Neural cell (in vitro differentiated cells): ENCODE measurements around the gene FAF1.

Experiments
- EP300 ChIP-seq: fragments of 450-650 bp; conservative IDR thresholded peaks from 2 replicates; pipeline ENCODE4 v1.6.1; 2014; ENCODE audit warnings: antibody characterized with exemption, mild to moderate bottlenecking, moderate library complexity; ENCODE audit not compliant: poor library complexity, severe bottlenecking
- POLR2AphosphoS5 ChIP-seq: IDR thresholded peaks from 2 replicates; pipeline ENCODE4 v1.6.1; 2012
- SMC3 ChIP-seq: fragments of 450-650 bp; conservative IDR thresholded peaks from 2 replicates; pipeline ENCODE4 v1.6.1; 2014; ENCODE audit warnings: antibody characterized with exemption, mild to moderate bottlenecking, moderate library complexity; ENCODE audit not compliant: poor library complexity
- TF ChIP-seq, protein P1 (sequence below): fragments of 450-650 bp; IDR thresholded peaks from 2 replicates; pipeline ENCODE4 v1.5.1; 2014; ENCODE audit warnings: antibody characterized with exemption, mild to moderate bottlenecking, moderate library complexity; ENCODE audit not compliant: poor library complexity, severe bottlenecking
- TF ChIP-seq, protein P2 (sequence below): IDR thresholded peaks from 2 replicates; pipeline ENCODE4 v1.6.1; 2012; ENCODE audit warnings: borderline replicate concordance

DNA sequence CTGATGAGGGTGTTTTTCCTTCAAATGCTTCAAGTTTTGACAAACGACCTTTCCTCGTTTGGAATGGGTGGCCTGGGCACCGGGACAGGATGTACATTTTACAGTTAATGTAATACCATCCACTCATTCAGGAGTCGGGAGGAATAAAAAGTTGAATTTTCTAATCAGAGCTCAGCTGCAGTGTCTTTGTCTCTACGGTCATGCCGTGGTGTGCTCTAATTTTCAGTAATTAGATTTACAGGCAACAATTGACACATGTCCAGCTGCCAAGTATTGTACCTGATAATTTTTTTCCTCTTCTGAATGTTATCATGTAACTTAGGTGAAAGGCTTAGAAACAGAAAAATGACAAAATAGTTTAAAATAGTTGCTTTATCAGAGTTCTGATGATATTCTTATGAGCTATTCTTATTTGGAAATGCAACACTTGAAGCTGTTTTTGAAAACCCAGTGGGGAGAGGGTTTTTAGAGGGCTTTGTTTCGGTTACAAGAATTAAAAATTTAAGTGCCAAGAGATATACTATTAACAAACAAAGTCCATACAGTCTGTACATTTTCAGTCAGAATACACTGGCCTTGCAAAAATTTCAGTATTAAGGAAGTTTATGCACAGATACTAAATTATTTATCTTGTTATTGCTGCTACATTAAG, 11.0 kb upstream of the FAF1 start:
- TF ChIP-seq, protein P1, sequence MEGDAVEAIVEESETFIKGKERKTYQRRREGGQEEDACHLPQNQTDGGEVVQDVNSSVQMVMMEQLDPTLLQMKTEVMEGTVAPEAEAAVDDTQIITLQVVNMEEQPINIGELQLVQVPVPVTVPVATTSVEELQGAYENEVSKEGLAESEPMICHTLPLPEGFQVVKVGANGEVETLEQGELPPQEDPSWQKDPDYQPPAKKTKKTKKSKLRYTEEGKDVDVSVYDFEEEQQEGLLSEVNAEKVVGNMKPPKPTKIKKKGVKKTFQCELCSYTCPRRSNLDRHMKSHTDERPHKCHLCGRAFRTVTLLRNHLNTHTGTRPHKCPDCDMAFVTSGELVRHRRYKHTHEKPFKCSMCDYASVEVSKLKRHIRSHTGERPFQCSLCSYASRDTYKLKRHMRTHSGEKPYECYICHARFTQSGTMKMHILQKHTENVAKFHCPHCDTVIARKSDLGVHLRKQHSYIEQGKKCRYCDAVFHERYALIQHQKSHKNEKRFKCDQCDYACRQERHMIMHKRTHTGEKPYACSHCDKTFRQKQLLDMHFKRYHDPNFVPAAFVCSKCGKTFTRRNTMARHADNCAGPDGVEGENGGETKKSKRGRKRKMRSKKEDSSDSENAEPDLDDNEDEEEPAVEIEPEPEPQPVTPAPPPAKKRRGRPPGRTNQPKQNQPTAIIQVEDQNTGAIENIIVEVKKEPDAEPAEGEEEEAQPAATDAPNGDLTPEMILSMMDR: no peak
- TF ChIP-seq EP300 (no peak), SMC3 (no peak), POLR2AphosphoS5 (peak; percentile 40)
- TF ChIP-seq, protein P2, sequence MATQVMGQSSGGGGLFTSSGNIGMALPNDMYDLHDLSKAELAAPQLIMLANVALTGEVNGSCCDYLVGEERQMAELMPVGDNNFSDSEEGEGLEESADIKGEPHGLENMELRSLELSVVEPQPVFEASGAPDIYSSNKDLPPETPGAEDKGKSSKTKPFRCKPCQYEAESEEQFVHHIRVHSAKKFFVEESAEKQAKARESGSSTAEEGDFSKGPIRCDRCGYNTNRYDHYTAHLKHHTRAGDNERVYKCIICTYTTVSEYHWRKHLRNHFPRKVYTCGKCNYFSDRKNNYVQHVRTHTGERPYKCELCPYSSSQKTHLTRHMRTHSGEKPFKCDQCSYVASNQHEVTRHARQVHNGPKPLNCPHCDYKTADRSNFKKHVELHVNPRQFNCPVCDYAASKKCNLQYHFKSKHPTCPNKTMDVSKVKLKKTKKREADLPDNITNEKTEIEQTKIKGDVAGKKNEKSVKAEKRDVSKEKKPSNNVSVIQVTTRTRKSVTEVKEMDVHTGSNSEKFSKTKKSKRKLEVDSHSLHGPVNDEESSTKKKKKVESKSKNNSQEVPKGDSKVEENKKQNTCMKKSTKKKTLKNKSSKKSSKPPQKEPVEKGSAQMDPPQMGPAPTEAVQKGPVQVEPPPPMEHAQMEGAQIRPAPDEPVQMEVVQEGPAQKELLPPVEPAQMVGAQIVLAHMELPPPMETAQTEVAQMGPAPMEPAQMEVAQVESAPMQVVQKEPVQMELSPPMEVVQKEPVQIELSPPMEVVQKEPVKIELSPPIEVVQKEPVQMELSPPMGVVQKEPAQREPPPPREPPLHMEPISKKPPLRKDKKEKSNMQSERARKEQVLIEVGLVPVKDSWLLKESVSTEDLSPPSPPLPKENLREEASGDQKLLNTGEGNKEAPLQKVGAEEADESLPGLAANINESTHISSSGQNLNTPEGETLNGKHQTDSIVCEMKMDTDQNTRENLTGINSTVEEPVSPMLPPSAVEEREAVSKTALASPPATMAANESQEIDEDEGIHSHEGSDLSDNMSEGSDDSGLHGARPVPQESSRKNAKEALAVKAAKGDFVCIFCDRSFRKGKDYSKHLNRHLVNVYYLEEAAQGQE: no peak
